ENCODE measurements around the gene SNX20.

DNA sequence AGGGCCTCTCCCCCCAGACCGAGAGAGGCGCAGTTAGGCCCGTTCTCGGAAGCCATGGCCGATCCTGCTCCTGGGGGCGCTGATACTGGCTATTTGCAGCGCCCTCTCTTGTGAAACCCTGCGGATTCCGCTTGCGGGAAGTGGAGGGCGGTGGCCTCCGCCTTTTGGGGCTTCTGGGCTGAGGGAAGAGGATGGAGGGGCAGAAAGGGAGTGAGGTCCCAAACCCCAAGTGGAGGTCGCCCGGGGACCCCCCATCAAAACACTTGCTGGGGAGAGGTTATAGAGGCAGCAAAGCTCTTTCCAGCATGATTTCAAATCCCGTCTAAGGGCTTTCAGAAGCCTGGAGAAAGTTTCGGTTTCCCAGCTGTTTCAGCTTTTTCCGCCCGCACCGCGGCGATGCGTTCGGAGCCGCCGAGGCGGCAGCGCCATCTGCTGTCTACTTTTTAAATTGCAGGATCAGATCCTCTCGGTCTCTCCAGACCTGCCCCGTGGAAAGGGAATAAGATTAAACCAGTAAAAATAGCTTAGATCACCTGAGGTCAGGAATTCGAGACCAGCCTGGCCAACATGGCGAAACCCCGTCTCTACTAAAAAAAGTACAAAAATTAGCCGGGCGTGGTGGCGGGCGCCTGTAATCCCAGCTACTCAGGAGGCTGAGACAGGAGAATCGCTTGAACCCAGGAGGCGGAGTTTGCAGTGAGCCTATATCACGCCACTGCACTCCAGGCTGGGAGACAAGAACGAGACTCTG is 15.8 kb downstream of the SNX20 start:
- no peak for TF ChIP-seq GATA2 (IDR thresholded peaks at IDR 0.05; ENCODE audit: low read depth, low read length)
- no peak for TF ChIP-seq GATA3 (IDR thresholded peaks at IDR 0.05; ENCODE audit: low read depth, low read length)
